Neural progenitor cell (in vitro differentiated cells): ENCODE results near the gene CFAP20. TPM values are rescaled to one million over a fixed set of nuclear protein-coding genes. Genes with fewer than 3 reads are reported as not detected.
"Not testable (repeated sequence)": the region's sequence is repeated elsewhere in the genome, so short reads cannot be mapped to it uniquely, and the experiment has no call there.

ENCODE experiments used
- DNase-seq: peaks from one replicate; pipeline ENCODE4 v3.0.0-alpha.2; 2016; ENCODE audit warnings: low spot score
- H2AFZ ChIP-seq: fragments of 200-600 bp; sonication (generic); replicated peaks from 2 replicates; pipeline ENCODE4 v1.6.1; 2016; ENCODE audit warnings: antibody characterized with exemption
- H3F3A ChIP-seq: fragments of 200-600 bp; sonication (generic); 2 replicates; pipeline ENCODE4 v1.6.1; 2016; ENCODE audit warnings: antibody characterized with exemption, low read depth
- H3K27ac ChIP-seq: fragments of 200-600 bp; sonication (generic); 2 replicates; pipeline ENCODE4 v1.5.1; 2016; ENCODE audit warnings: mild to moderate bottlenecking
- H3K27me3 ChIP-seq: fragments of 200-600 bp; sonication (generic); 2 replicates; pipeline ENCODE4 v1.6.1; 2016; ENCODE audit warnings: mild to moderate bottlenecking, moderate library complexity
- H3K36me3 ChIP-seq: fragments of 200-600 bp; sonication (generic); 2 replicates; pipeline ENCODE4 v1.5.1; 2016
- H3K4me1 ChIP-seq: fragments of 200-600 bp; sonication (generic); 2 replicates; pipeline ENCODE4 v1.6.1; 2016; ENCODE audit warnings: mixed run types
- H3K4me2 ChIP-seq: fragments of 200-600 bp; sonication (generic); 2 replicates; pipeline ENCODE4 v1.6.1; 2016
- H3K4me3 ChIP-seq: fragments of 200-600 bp; sonication (generic); 2 replicates; pipeline ENCODE4 v1.5.1; 2016
- H3K79me2 ChIP-seq: fragments of 200-600 bp; sonication (generic); 2 replicates; pipeline ENCODE4 v1.6.1; 2016; ENCODE audit warnings: low read depth
- H3K9ac ChIP-seq: fragments of 200-600 bp; sonication (generic); 2 replicates; pipeline ENCODE4 v1.6.1; 2016
- H3K9me3 ChIP-seq: fragments of 200-600 bp; sonication (generic); 2 replicates; pipeline ENCODE4 v1.5.1; 2016; ENCODE audit warnings: low read depth
- H4K20me1 ChIP-seq: fragments of 200-600 bp; sonication (generic); 2 replicates; pipeline ENCODE4 v1.6.1; 2016; ENCODE audit warnings: low read depth
- H3K27ac Mint-ChIP-seq: 3 replicates; pipeline ENCODE4 v1.8.0; 2021; ENCODE audit warnings: mixed read lengths
- H3K27me3 Mint-ChIP-seq: 2 replicates; pipeline ENCODE4 v1.8.0; 2022; ENCODE audit warnings: low read depth, mild to moderate bottlenecking, inconsistent platforms, moderate library complexity, mixed read lengths; ENCODE audit not compliant: insufficient read depth
- H3K36me3 Mint-ChIP-seq: 3 replicates; pipeline ENCODE4 v1.8.0; 2021; ENCODE audit warnings: mixed read lengths
- H3K4me1 Mint-ChIP-seq: 3 replicates; pipeline ENCODE4 v1.8.0; 2021; ENCODE audit warnings: mixed read lengths
- H3K4me3 Mint-ChIP-seq: 3 replicates; pipeline ENCODE4 v1.8.0; 2021; ENCODE audit warnings: mild to moderate bottlenecking, moderate library complexity, mixed read lengths
- H3K9me3 Mint-ChIP-seq: 3 replicates; pipeline ENCODE4 v1.8.0; 2020; ENCODE audit warnings: mixed read lengths
- CTCF ChIP-seq: fragments of 200-600 bp; sonication (generic); IDR thresholded peaks from 2 replicates; pipeline ENCODE4 v1.5.1; 2017; ENCODE audit warnings: antibody characterized with exemption, mild to moderate bottlenecking
- EZH2 ChIP-seq: fragments of 200-600 bp; sonication (generic); IDR thresholded peaks from 2 replicates; pipeline ENCODE4 v1.6.1; 2017; ENCODE audit warnings: antibody characterized with exemption, mild to moderate bottlenecking, moderate library complexity
- EZH2phosphoT487 ChIP-seq: fragments of 200-600 bp; sonication (generic); IDR thresholded peaks from 2 replicates; pipeline ENCODE4 v1.6.1; 2017; ENCODE audit warnings: antibody characterized with exemption
- total RNA-seq: library from RNA; depleted of rRNA; stranded (reverse); fragments of >200 nt; gene quantifications from 2 replicates; pipeline ENCODE4 v1.2.3, GENCODE V29; 2015; ENCODE audit warnings: low replicate concordance

Gene CFAP20
- total RNA-seq, 1 donor from 2014 or later = 93.8 TPM

- no peak overlapping the region for H3K27ac Mint-ChIP-seq
- no peak overlapping the region for H3K9ac ChIP-seq
- no peak overlapping the region for H3K4me3 Mint-ChIP-seq
- H2AFZ ChIP-seq = peak overlapping the region; percentile 34
- H3K4me1 ChIP-seq = no peaks in the 10 kb centered on the region
- H3F3A ChIP-seq = peaks cover 10% of the 10 kb centered on the region
- H3K79me2 ChIP-seq = no peaks in the 10 kb centered on the region
- no peaks in the 10 kb centered on the region for H4K20me1 ChIP-seq
- H3K36me3 ChIP-seq = no peaks in the 10 kb centered on the region
- no peaks in the 10 kb centered on the region for H3K36me3 Mint-ChIP-seq
- H3K27me3 Mint-ChIP-seq = peaks cover 5% of the 10 kb centered on the region
- H3K9me3 Mint-ChIP-seq = no peaks in the 10 kb centered on the region
- TF ChIP-seq EZH2phosphoT487 (no peak), CTCF (no peak), EZH2 (no peak)
- H3K27me3 ChIP-seq = no peaks in the 10 kb centered on the region
- DNase-seq = no peak
- H3K4me3 ChIP-seq = no peak overlapping the region
- no peak overlapping the region for H3K4me2 ChIP-seq
- no peaks in the 10 kb centered on the region for H3K9me3 ChIP-seq
- peaks cover 8% of the 10 kb centered on the region for H3K4me1 Mint-ChIP-seq
- no peak overlapping the region for H3K27ac ChIP-seq
These were observed 44.5 kb downstream of the CFAP20 start for GRCh38 chr16:58084635-58085034.

DNA sequence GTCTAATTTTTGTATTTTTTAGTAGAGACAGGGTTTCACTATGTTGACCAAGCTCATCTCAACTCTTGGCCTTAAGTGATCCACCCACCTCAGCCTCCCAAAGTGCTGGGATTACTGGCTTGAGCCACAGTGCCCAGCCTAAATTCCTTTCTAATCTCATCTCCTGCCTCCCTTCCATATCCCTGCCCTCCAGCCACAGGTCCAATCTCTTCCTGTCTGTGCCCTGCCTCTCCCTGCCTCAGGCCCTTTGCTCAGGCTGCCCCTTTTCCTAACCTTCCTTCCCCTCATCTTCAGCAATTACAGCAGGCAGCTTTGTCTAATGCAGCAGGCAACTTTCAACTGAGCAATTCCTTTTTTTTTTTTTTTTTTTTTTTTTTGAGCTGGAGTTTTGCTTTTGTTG, 46.8 kb downstream of the CFAP20 start:
- no peak overlapping the region for H3K4me2 ChIP-seq
- H3K9me3 Mint-ChIP-seq = peaks cover 5% of the 10 kb centered on the region
- no peaks in the 10 kb centered on the region for H3K36me3 Mint-ChIP-seq
- H3K27ac Mint-ChIP-seq = no peak overlapping the region
- no peak overlapping the region for H3K4me3 ChIP-seq
- TF ChIP-seq EZH2 (no peak), EZH2phosphoT487 (no peak), CTCF (no peak)
- H4K20me1 ChIP-seq = no peaks in the 10 kb centered on the region
- H3K9ac ChIP-seq = no peak overlapping the region
- H3F3A ChIP-seq = peaks cover 7% of the 10 kb centered on the region
- H3K4me1 Mint-ChIP-seq = peaks cover 8% of the 10 kb centered on the region
- H3K27me3 Mint-ChIP-seq = peaks cover 10% of the 10 kb centered on the region
- DNase-seq = no peak
- no peaks in the 10 kb centered on the region for H3K79me2 ChIP-seq
- no peak overlapping the region for H3K4me3 Mint-ChIP-seq
- H3K36me3 ChIP-seq = no peaks in the 10 kb centered on the region
- H3K9me3 ChIP-seq = no peaks in the 10 kb centered on the region
- no peaks in the 10 kb centered on the region for H3K4me1 ChIP-seq
- no peak overlapping the region for H2AFZ ChIP-seq
- no peak overlapping the region for H3K27ac ChIP-seq
- H3K27me3 ChIP-seq = no peaks in the 10 kb centered on the region

DNA sequence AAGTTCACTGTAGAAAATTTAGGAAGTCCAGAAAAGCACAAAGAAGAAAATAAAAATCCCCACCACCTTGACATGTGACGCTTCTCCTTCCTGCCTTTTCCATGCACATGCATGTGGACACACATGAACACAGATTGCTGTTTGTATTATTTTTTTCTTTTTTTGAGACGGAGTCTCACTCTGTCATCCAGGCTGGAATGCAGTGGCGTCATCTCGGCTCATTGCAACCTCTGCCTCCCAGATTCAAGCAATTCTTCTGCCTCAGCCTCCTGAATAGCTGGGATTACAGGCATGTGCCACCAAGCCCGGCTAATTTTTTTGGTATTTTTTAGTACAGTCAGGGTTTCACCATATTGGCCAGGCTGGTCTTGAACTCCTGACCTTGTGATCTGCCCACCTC, 48.5 kb downstream of the CFAP20 start:
- not testable (repeated sequence) for DNase-seq, H3K36me3 ChIP-seq, H3K4me3 ChIP-seq, H3K79me2 ChIP-seq, H2AFZ ChIP-seq, H3K27me3 ChIP-seq, H4K20me1 ChIP-seq, H3K4me3 Mint-ChIP-seq, H3K9me3 ChIP-seq, H3K27ac Mint-ChIP-seq, H3K4me2 ChIP-seq, H3F3A ChIP-seq, H3K4me1 Mint-ChIP-seq, H3K9ac ChIP-seq, H3K27ac ChIP-seq, H3K4me1 ChIP-seq, H3K36me3 Mint-ChIP-seq
- Mint-ChIP-seq H3K27me3 (peaks cover 16% of the 10 kb centered on the region), H3K9me3 (peaks cover 15% of the 10 kb centered on the region)

DNA sequence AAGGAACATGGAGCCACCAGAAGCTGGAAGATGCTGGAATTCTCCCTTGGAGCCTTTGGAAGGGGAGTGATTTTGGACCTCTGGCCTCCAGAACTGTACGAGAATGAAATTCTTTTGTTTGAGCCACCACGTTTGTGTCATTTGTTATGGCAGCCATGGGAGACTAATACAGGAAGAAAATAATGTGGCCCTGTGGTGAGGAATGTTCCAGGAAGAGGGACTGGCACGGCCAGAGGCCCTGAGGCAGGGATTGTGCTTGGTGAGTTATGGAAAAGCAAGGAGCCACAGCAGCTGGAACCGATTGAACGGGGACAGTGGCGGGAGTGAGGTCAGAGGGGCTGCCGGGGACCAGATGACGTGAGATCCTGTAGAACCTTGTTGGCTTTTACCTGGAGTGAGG, 51.4 kb downstream of the CFAP20 start:
- Histone ChIP-seq H3K4me1 (no peaks in the 10 kb centered on the region), H4K20me1 (no peaks in the 10 kb centered on the region), H3K36me3 (no peaks in the 10 kb centered on the region), H3K27ac (no peak overlapping the region), H2AFZ (no peak overlapping the region), H3K9me3 (no peaks in the 10 kb centered on the region), H3K79me2 (no peaks in the 10 kb centered on the region), H3K9ac (no peak overlapping the region), H3K4me2 (no peak overlapping the region), H3K4me3 (no peak overlapping the region), H3K27me3 (no peaks in the 10 kb centered on the region), H3F3A (no peaks in the 10 kb centered on the region)
- Mint-ChIP-seq H3K9me3 (peaks cover 17% of the 10 kb centered on the region), H3K4me3 (peak overlapping the region; percentile 8), H3K4me1 (no peaks in the 10 kb centered on the region), H3K36me3 (no peaks in the 10 kb centered on the region), H3K27ac (no peak overlapping the region), H3K27me3 (peaks cover 20% of the 10 kb centered on the region)
- TF ChIP-seq CTCF = no peak
- DNase-seq = no peak
